Calu3 (cell line): ENCODE data around the gene TUFM. TPM values are rescaled to one million over a fixed set of nuclear protein-coding genes. Genes with fewer than 3 reads are reported as not detected.
"Not testable (repeated sequence)": the region's sequence is repeated elsewhere in the genome, so short reads cannot be mapped to it uniquely, and the experiment has no call there.

Experiments
- Bru-seq: library from RNA; stranded (reverse); fragments of 400-500 nt; gene quantifications from one replicate; lab custom pipeline; 2021; lab: Mats Ljungman, UMichigan
- BruChase-seq, 2 experiments: library from RNA; stranded (reverse); fragments of 400-500 nt; gene quantifications; one replicate each; lab custom pipeline; 2021; lab: Mats Ljungman, UMichigan
- BruUV-seq: library from RNA; stranded (reverse); fragments of 400-500 nt; replicated peaks from 2 replicates; lab custom pipeline; 2021; lab: Mats Ljungman, UMichigan
- CTCF ChIA-PET: fragments of 300-600 bp; sonication (Branson Sonifier 250); formaldehyde crosslinking; loops from one replicate; lab custom pipeline; 2022; ENCODE audit warnings: antibody characterized with exemption; lab: Charles Lee
- DNase-seq: peaks from one replicate; pipeline ENCODE4 v3.0.0; 2022
- H3K27ac Mint-ChIP-seq: one replicate; pipeline ENCODE4 v1.8.0; 2022; ENCODE audit warnings: mixed read lengths; ENCODE audit not compliant: unreplicated experiment
- H3K27me3 Mint-ChIP-seq: one replicate; pipeline ENCODE4 v1.8.0; 2022; ENCODE audit warnings: mixed read lengths; ENCODE audit not compliant: unreplicated experiment
- H3K36me3 Mint-ChIP-seq: one replicate; pipeline ENCODE4 v1.8.0; 2022; ENCODE audit warnings: mild to moderate bottlenecking, moderate library complexity, mixed read lengths; ENCODE audit not compliant: insufficient read depth, unreplicated experiment
- H3K4me1 Mint-ChIP-seq: one replicate; pipeline ENCODE4 v1.8.0; 2022; ENCODE audit warnings: mild to moderate bottlenecking, low read depth, mixed read lengths; ENCODE audit not compliant: unreplicated experiment
- H3K4me3 Mint-ChIP-seq: one replicate; pipeline ENCODE4 v1.8.0; 2022; ENCODE audit warnings: mild to moderate bottlenecking, low read depth, moderate library complexity, mixed read lengths; ENCODE audit not compliant: unreplicated experiment
- H3K9me3 Mint-ChIP-seq: one replicate; pipeline ENCODE4 v1.8.0; 2022; ENCODE audit warnings: low read depth, mixed read lengths; ENCODE audit not compliant: unreplicated experiment
- CTCF ChIP-seq: fragments of 200-600 bp; IDR thresholded peaks from one replicate; pipeline ENCODE4 v1.8.0; 2022; ENCODE audit warnings: antibody characterized with exemption; ENCODE audit not compliant: unreplicated experiment
- intact Hi-C: fragments of 100-400 bp; cut with micrococcal nuclease; formaldehyde crosslinking; loops from one replicate; pipeline ENCODE4 v1.10.0; 2022; ENCODE audit not compliant: unreplicated experiment
- long read RNA-seq: library from polyadenylated mRNA; stranded (forward); transcript quantifications from one replicate; pipeline ENCODE4 v2.0.0, GENCODE V29; 2022
- total RNA-seq: library from RNA; stranded (reverse); gene quantifications from 2 replicates; pipeline ENCODE4 v1.2.3, GENCODE V29; 2022

Gene TUFM
- total RNA-seq (273 and 286 TPM in 2 replicates), Bru-seq, nascent RNA (percentile 86 among the genes with signal in this experiment), BruChase-seq, experiment 1, labeled RNA remaining after a 6-hour chase (percentile 98 among the genes with signal in this experiment), BruChase-seq, experiment 2, labeled RNA remaining after a 2-hour chase (percentile 96 among the genes with signal in this experiment)
- long read RNA-seq, transcript TUFM-201 (10 exons, 2,071 nt): major isoform, 631 of 685 reads
- long read RNA-seq, partial matches to known transcripts: 13 of 685 reads
- long read RNA-seq, other reads (novel, unspliced or antisense): 39 of 685 reads

GRCh38 chr16:28846080-28846932, at the start of gene TUFM:
Gene TUFM (minus strand): TSS chr16:28846348. CDS start chr16:28846269, 79 bp downstream.
- DNase-seq: peak; percentile 99
- Mint-ChIP-seq H3K27ac (peak within 1 kb of the TSS; percentile 99), H3K4me3 (peak within 1 kb of the TSS; percentile 100), H3K27me3 (no peaks in the 10 kb centered on the region), H3K36me3 (peaks cover 54% of the 10 kb centered on the region), H3K4me1 (peaks cover 20% of the 10 kb centered on the region), H3K9me3 (no peaks in the 10 kb centered on the region)
- CTCF ChIA-PET: interaction anchor here (0.5 to 1.8 kb wide), 6 partner anchors 17 to 1081 kb away, joined by 3 to 8 read pairs (median 4); partner anchors contain the start of gene SH2B1
- no TSS peak for BruUV-seq
- peak; percentile 77 for TF ChIP-seq CTCF
- intact Hi-C loops: loop anchor here (1.0 kb wide), 1 partner anchor 17 kb away; the partner anchor contains the start of gene SH2B1

- intact Hi-C loops: no loop called here
- no peak for DNase-seq
- no peak overlapping the region for H3K27ac Mint-ChIP-seq
- H3K27me3 Mint-ChIP-seq: no peaks in the 10 kb centered on the region
- H3K9me3 Mint-ChIP-seq: no peaks in the 10 kb centered on the region
- H3K4me1 Mint-ChIP-seq: no peaks in the 10 kb centered on the region
- CTCF ChIA-PET: interaction anchor here (1.1 kb wide), 1 partner anchor 10 kb away, joined by 3 read pairs; no protein-coding TSS in a partner anchor
- no peak for TF ChIP-seq CTCF
- no TSS peak for BruUV-seq
- no peak overlapping the region for H3K4me3 Mint-ChIP-seq
- H3K36me3 Mint-ChIP-seq: peaks cover 8% of the 10 kb centered on the region
Observed at GRCh38 chr16:28895609-28896008, 49.5 kb upstream of the TUFM start.

- Mint-ChIP-seq H3K36me3 (peaks cover 6% of the 10 kb centered on the region), H3K27ac (no peak overlapping the region), H3K4me3 (no peak overlapping the region), H3K27me3 (no peaks in the 10 kb centered on the region), H3K9me3 (no peaks in the 10 kb centered on the region), H3K4me1 (no peaks in the 10 kb centered on the region)
- CTCF ChIA-PET: interaction anchor here (0.7 kb wide), 3 partner anchors 22 to 339 kb away, joined by 3 to 4 read pairs (median 4); no protein-coding TSS in a partner anchor
- no peak for DNase-seq
- BruUV-seq: no TSS peak
- no peak for TF ChIP-seq CTCF
- intact Hi-C loops: no loop called here
Observed at GRCh38 chr16:28893291-28893690, 47.1 kb upstream of the TUFM start.

GRCh38 chr16:28891964-28892890, 46.1 kb upstream of the TUFM start:
- H3K9me3 Mint-ChIP-seq: no peaks in the 10 kb centered on the region
- H3K4me1 Mint-ChIP-seq: no peaks in the 10 kb centered on the region
- no peaks in the 10 kb centered on the region for H3K36me3 Mint-ChIP-seq
- TF ChIP-seq CTCF: no peak
- DNase-seq: no peak
- H3K27ac Mint-ChIP-seq: no peak overlapping the region
- CTCF ChIA-PET: no interaction called here
- no peak overlapping the region for H3K4me3 Mint-ChIP-seq
- intact Hi-C loops: no loop called here
- no peaks in the 10 kb centered on the region for H3K27me3 Mint-ChIP-seq
- no TSS peak for BruUV-seq

- DNase-seq, H3K9me3 Mint-ChIP-seq, H3K4me3 Mint-ChIP-seq, H3K4me1 Mint-ChIP-seq, H3K36me3 Mint-ChIP-seq, H3K27me3 Mint-ChIP-seq, intact Hi-C loops, H3K27ac Mint-ChIP-seq, BruUV-seq: not testable (repeated sequence)
- CTCF ChIA-PET: interaction anchor here (0.6 to 0.7 kb wide), 2 partner anchors 127 to 318 kb away, joined by 4 to 5 read pairs; no protein-coding TSS in a partner anchor
Observed at GRCh38 chr16:28890355-28890754, 44.2 kb upstream of the TUFM start.
